Endodermal cell (in vitro differentiated cells): ENCODE results near the gene SLIT1. TPM values are rescaled to one million over a fixed set of nuclear protein-coding genes. Genes with fewer than 3 reads are reported as not detected.

ENCODE experiments used
- DNase-seq: peaks from one replicate; pipeline ENCODE4 v3.0.0-alpha.2; 2017
- H3K27ac ChIP-seq: 2 replicates; pipeline ENCODE4 v1.5.1; 2013; ENCODE audit warnings: mild to moderate bottlenecking, low read depth, low read length, moderate library complexity
- H3K27me3 ChIP-seq: 2 replicates; pipeline ENCODE4 v1.6.1; 2013; ENCODE audit warnings: mild to moderate bottlenecking, low read length, moderate library complexity; ENCODE audit not compliant: insufficient read depth, control insufficient read depth, poor library complexity, severe bottlenecking
- H3K36me3 ChIP-seq: 2 replicates; pipeline ENCODE4 v1.7.0; 2013; ENCODE audit warnings: mild to moderate bottlenecking, low read length, moderate library complexity; ENCODE audit not compliant: control insufficient read depth, insufficient read depth
- H3K4me1 ChIP-seq: one replicate; pipeline ENCODE4 v1.7.0; 2013; ENCODE audit warnings: low read length; ENCODE audit not compliant: control insufficient read depth, insufficient read depth
- H3K4me3 ChIP-seq: 2 replicates; pipeline ENCODE4 v1.5.1; 2013; ENCODE audit warnings: mild to moderate bottlenecking, low read length, moderate library complexity
- H3K9ac ChIP-seq: 2 replicates; pipeline ENCODE4 v1.6.1; 2013; ENCODE audit warnings: mild to moderate bottlenecking, low read length, moderate library complexity; ENCODE audit not compliant: poor library complexity, severe bottlenecking; ENCODE audit errors: extremely low read depth
- H3K9me3 ChIP-seq: 2 replicates; pipeline ENCODE4 v1.6.1; 2013; ENCODE audit warnings: mild to moderate bottlenecking, low read length, moderate library complexity; ENCODE audit not compliant: control insufficient read depth
- H3K27ac Mint-ChIP-seq: 2 replicates; pipeline ENCODE4 v1.8.0; 2020; ENCODE audit warnings: mixed read lengths
- H3K27me3 Mint-ChIP-seq: 2 replicates; pipeline ENCODE4 v1.8.0; 2021; ENCODE audit warnings: mild to moderate bottlenecking, mixed read lengths; ENCODE audit not compliant: insufficient read depth
- H3K36me3 Mint-ChIP-seq: 2 replicates; pipeline ENCODE4 v1.8.0; 2020; ENCODE audit warnings: low read depth, mixed read lengths
- H3K4me1 Mint-ChIP-seq: 2 replicates; pipeline ENCODE4 v1.8.0; 2020; ENCODE audit warnings: mixed read lengths
- H3K4me3 Mint-ChIP-seq: 2 replicates; pipeline ENCODE4 v1.8.0; 2020; ENCODE audit warnings: mild to moderate bottlenecking, moderate library complexity, mixed read lengths
- H3K9me3 Mint-ChIP-seq: 2 replicates; pipeline ENCODE4 v1.8.0; 2020; ENCODE audit warnings: mild to moderate bottlenecking, mixed read lengths
- WGBS, 2 experiments: methylation state at CpG; one replicate each; pipeline versions ENCODE4 v1.1.5 to v1.1.7; 2013; ENCODE audit warnings: missing lambda C conversion rate in 2 of 2, mixed read lengths in 1 of 2; ENCODE audit not compliant: insufficient coverage in 1 of 2, insufficient read length in 1 of 2; 5-methylcytosine and 5-hydroxymethylcytosine counted together
- total RNA-seq, 2 donors: library from RNA; stranded (reverse); fragmentation: NEBNext Ultra II Directional in 1 of 2; extraction: Animal tissue kit (Norgen Biotek cat#: 25700) in 1 of 2; gene quantifications; 2 replicates in 1 of 2; 3 replicates in 1 of 2; pipeline ENCODE4 v1.2.1, GENCODE V29; 2021
- TF ChIP-seq, protein P1 (sequence below): fragments of 200-600 bp; sonication (generic); conservative IDR thresholded peaks from 2 replicates; pipeline ENCODE4 v1.5.0; 2021; ENCODE audit warnings: antibody characterized with exemption, mild to moderate bottlenecking

SLIT1 gene
- total RNA-seq, 2 donors from 2014 or later: 0.97 to 2.4 TPM

DNA sequence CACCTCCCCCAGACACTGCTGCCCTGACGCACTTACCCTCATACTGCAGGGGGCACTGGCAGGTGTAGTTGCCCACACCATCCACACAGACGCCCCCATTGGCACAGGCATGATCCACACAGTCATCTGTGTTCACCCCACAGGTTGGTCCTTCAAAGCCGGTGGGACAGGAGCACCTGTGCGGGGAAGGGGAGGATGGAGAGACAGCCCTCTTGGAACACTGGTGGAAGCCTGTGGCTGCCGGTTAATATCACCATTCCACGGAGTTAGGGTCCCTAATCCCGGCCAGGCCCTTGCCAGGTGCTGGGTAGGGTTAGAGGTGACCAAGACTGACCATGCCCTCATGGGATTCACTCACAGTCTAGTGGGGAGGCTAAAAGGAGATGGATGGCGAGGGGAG lies 171.8 kb downstream of the SLIT1 start:
- no peak overlapping the region for H3K9ac ChIP-seq
- TF ChIP-seq, protein P1, sequence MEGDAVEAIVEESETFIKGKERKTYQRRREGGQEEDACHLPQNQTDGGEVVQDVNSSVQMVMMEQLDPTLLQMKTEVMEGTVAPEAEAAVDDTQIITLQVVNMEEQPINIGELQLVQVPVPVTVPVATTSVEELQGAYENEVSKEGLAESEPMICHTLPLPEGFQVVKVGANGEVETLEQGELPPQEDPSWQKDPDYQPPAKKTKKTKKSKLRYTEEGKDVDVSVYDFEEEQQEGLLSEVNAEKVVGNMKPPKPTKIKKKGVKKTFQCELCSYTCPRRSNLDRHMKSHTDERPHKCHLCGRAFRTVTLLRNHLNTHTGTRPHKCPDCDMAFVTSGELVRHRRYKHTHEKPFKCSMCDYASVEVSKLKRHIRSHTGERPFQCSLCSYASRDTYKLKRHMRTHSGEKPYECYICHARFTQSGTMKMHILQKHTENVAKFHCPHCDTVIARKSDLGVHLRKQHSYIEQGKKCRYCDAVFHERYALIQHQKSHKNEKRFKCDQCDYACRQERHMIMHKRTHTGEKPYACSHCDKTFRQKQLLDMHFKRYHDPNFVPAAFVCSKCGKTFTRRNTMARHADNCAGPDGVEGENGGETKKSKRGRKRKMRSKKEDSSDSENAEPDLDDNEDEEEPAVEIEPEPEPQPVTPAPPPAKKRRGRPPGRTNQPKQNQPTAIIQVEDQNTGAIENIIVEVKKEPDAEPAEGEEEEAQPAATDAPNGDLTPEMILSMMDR: no peak
- H3K9me3 Mint-ChIP-seq: no peaks in the 10 kb centered on the region
- no peaks in the 10 kb centered on the region for H3K4me1 ChIP-seq
- H3K27me3 ChIP-seq: no peaks in the 10 kb centered on the region
- WGBS, 2 experiments: 78 to 87% methylated on average over 1 to 8 of the region's 8 CpGs
- no peaks in the 10 kb centered on the region for H3K27me3 Mint-ChIP-seq
- no peaks in the 10 kb centered on the region for H3K9me3 ChIP-seq
- DNase-seq: no peak
- H3K27ac ChIP-seq: no peak overlapping the region
- no peak overlapping the region for H3K4me3 ChIP-seq
- no peak overlapping the region for H3K27ac Mint-ChIP-seq
- no peaks in the 10 kb centered on the region for H3K36me3 Mint-ChIP-seq
- H3K4me1 Mint-ChIP-seq: no peaks in the 10 kb centered on the region
- no peak overlapping the region for H3K4me3 Mint-ChIP-seq
- no peaks in the 10 kb centered on the region for H3K36me3 ChIP-seq

DNA sequence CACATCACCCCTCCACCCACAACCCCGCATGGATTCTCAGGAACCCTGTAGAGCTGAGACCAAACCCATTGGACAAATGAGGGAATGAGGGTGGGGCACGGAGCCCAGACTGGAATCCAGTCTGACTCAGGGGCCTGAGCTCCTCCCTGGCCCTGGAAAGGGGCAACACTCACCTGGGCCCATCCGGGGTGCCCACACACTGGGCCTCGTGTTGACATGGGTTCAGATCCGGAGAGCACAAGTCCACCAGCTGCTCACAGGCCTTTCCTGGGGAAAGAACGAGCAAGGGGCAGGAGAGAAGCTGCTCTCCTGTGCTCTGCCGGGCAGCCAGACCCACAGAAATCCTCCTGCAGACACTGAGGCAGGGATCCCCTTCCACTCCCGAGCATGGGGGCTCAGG lies 172.2 kb downstream of the SLIT1 start:
- H3K27me3 Mint-ChIP-seq: no peaks in the 10 kb centered on the region
- no peaks in the 10 kb centered on the region for H3K36me3 Mint-ChIP-seq
- Histone ChIP-seq H3K9ac (no peak overlapping the region), H3K27ac (no peak overlapping the region), H3K4me1 (no peaks in the 10 kb centered on the region), H3K4me3 (no peak overlapping the region), H3K9me3 (no peaks in the 10 kb centered on the region), H3K36me3 (no peaks in the 10 kb centered on the region), H3K27me3 (no peaks in the 10 kb centered on the region)
- TF ChIP-seq, protein P1: no peak
- H3K4me1 Mint-ChIP-seq: no peaks in the 10 kb centered on the region
- H3K4me3 Mint-ChIP-seq: no peak overlapping the region
- 87 to 92% methylated on average over 4 to 8 of the region's 8 CpGs for WGBS, 2 experiments
- no peaks in the 10 kb centered on the region for H3K9me3 Mint-ChIP-seq
- no peak for DNase-seq
- no peak overlapping the region for H3K27ac Mint-ChIP-seq

DNA sequence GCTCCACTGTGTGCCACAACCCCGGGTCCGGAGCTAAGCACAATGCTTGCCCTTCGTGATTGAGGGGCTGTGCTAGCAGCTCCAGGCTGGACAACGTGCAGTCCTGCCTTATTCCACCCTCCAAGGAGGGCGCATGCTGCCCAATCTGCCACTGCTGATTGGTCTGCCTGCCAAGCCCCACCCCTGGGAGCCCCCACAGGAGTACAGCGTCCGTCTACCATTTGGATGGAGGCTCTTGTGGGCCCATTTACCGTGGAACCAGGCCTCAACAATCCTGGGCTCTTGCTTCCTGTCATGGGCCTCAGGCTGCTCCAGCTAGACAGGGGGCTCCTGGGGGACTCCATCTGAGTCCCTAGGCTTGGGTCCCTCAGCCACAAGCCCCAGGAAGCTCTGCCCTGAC lies 173.3 kb downstream of the SLIT1 start:
- H3K36me3 ChIP-seq: no peaks in the 10 kb centered on the region
- peaks cover 10% of the 10 kb centered on the region for H3K9me3 ChIP-seq
- H3K4me1 Mint-ChIP-seq: no peaks in the 10 kb centered on the region
- no peaks in the 10 kb centered on the region for H3K27me3 Mint-ChIP-seq
- H3K9ac ChIP-seq: no peak overlapping the region
- no peak overlapping the region for H3K27ac ChIP-seq
- 89 to 91% methylated on average over 7 to 8 of the region's 8 CpGs for WGBS, 2 experiments
- H3K9me3 Mint-ChIP-seq: peaks cover 5% of the 10 kb centered on the region
- H3K4me3 ChIP-seq: no peak overlapping the region
- H3K36me3 Mint-ChIP-seq: no peaks in the 10 kb centered on the region
- no peak overlapping the region for H3K4me3 Mint-ChIP-seq
- no peaks in the 10 kb centered on the region for H3K4me1 ChIP-seq
- no peak for DNase-seq
- H3K27me3 ChIP-seq: no peaks in the 10 kb centered on the region
- TF ChIP-seq, protein P1: no peak
- no peak overlapping the region for H3K27ac Mint-ChIP-seq
